ENCODE results near the gene SLC6A7.
"Not testable (repeated sequence)": the region's sequence is repeated elsewhere in the genome, so short reads cannot be mapped to it uniquely, and the experiment has no call there.

The SLC6A7 gene

DNA sequence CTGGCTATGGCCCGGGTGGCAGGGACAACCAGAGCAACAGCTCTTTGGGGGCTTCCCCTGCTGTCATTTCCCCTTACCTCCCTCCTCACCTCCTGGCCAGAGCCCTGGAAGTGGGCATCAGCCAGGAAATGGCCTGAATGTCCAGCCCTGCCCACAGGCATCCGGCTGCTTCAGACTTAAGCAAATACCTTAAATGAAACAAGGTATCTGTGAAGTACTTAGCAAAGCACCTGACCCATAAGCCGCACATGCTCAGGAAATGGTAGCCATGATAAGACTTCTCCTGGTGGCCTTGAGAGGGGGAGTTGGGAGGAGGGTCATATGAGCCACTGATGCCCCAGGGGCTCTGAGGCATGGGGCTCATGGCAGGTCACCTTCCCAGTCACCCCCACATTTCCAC lies 55.9 kb downstream of the SLC6A7 start:
- POLR2A ChIA-PET: no interaction called here
- CTCF ChIA-PET: interaction anchor here (1.3 kb wide), 1 partner anchor 70 kb away, joined by 4 read pairs; no protein-coding TSS in a partner anchor
- DNase-seq (ENCODE audit: extremely low spot score): no peak
- TF ChIP-seq, protein P1, sequence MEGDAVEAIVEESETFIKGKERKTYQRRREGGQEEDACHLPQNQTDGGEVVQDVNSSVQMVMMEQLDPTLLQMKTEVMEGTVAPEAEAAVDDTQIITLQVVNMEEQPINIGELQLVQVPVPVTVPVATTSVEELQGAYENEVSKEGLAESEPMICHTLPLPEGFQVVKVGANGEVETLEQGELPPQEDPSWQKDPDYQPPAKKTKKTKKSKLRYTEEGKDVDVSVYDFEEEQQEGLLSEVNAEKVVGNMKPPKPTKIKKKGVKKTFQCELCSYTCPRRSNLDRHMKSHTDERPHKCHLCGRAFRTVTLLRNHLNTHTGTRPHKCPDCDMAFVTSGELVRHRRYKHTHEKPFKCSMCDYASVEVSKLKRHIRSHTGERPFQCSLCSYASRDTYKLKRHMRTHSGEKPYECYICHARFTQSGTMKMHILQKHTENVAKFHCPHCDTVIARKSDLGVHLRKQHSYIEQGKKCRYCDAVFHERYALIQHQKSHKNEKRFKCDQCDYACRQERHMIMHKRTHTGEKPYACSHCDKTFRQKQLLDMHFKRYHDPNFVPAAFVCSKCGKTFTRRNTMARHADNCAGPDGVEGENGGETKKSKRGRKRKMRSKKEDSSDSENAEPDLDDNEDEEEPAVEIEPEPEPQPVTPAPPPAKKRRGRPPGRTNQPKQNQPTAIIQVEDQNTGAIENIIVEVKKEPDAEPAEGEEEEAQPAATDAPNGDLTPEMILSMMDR (IDR thresholded peaks at IDR 0.05; ENCODE audit: control extremely low read depth, extremely low read depth, low read depth, missing control alignments): no peak

DNA sequence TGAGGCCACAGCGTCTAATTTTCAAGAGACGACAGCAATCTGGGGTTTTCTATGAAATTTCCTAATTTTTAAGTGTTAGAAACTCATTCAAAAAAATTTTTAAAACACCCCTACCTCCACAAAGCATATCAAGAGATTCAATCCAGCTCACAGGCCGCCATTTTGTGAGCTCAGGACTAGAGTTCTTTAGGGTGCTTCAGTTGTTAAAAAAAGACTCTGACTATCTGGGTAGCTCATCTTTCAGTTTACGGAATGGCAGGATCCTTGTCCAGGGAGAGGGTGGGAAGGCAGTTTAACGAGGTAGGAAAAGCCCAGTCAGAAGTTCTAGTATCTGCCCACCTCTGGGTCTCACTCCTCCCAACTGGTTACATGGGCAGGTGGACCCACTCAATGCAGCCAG lies 56.6 kb downstream of the SLC6A7 start:
- ChIA-PET CTCF (interaction anchor here (1.3 kb wide), 1 partner anchor 71 kb away, joined by 4 read pairs; no protein-coding TSS in a partner anchor), POLR2A (no interaction called here)
- TF ChIP-seq, protein P1 (IDR thresholded peaks at IDR 0.05; ENCODE audit: control extremely low read depth, extremely low read depth, low read depth, missing control alignments): no peak
- no peak for DNase-seq (ENCODE audit: extremely low spot score)

DNA sequence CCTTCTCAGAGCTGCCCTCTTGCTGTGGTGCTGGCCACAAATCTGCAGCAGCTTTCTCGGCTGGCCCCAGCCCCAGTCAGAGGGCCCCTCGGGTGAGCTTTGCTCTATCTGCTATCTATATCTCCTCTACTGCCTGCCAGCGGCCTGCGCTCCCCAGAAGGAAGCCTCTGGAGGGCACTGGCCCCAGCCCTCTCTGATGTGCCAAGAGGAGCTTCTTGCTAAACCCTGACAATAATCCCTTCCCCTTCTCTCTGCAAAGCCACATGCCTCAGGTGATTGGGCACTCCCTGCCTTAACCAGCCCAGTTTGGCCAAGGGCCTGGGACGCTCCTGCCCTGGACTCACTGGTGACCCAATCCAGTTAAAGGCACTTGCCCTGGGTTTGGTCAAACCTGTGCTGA lies 57.0 kb downstream of the SLC6A7 start:
- CTCF ChIA-PET: interaction anchor here (1.3 kb wide), 1 partner anchor 71 kb away, joined by 4 read pairs; no protein-coding TSS in a partner anchor
- TF ChIP-seq, protein P1 (IDR thresholded peaks at IDR 0.05; ENCODE audit: control extremely low read depth, extremely low read depth, low read depth, missing control alignments): no peak
- no peak for DNase-seq (ENCODE audit: extremely low spot score)
- POLR2A ChIA-PET: no interaction called here

DNA sequence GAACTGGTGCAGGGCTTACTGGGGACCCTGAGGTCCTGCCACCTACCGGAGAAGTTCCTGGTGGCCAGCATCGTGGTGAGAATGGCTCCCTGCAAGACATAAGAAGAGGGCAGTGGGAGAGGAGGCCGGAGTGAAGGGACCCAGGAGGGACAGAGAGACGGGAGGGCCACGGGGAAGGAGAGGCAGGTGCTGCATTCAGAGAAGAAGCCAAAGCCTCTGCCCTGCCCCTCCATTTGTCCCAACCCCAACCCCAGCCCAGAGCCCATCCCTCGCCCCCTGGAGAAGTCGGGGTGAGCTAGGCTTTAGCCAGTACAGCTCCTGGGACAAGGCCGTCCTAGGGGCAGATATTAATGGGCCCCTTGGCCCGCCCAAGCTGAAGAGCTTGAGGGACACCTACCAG lies 57.9 kb downstream of the SLC6A7 start:
- no peak for DNase-seq (ENCODE audit: extremely low spot score)
- CTCF ChIA-PET: no interaction called here
- POLR2A ChIA-PET: no interaction called here
- TF ChIP-seq, protein P1 (IDR thresholded peaks at IDR 0.05; ENCODE audit: control extremely low read depth, extremely low read depth, low read depth, missing control alignments): no peak

DNA sequence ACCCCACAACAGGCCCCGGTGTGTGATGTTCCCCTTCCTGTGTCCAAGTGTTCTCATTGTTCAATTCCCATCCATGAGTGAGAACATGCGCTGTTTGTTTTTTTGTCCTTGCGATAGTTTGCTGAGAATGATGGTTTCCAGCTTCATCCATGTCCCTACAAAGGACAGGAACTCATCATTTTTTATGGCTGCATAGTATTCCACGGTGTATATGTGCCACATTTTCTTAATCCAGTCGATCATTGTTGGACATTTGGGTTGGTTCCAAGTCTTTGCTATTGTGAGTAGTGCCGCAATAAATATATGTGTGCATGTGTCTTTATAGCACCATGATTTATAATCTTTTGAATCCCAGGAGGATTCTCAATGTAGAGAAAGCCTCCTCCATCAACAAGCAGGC lies 58.6 kb downstream of the SLC6A7 start:
- DNase-seq (ENCODE audit: extremely low spot score); POLR2A ChIA-PET; CTCF ChIA-PET: not testable (repeated sequence)

DNA sequence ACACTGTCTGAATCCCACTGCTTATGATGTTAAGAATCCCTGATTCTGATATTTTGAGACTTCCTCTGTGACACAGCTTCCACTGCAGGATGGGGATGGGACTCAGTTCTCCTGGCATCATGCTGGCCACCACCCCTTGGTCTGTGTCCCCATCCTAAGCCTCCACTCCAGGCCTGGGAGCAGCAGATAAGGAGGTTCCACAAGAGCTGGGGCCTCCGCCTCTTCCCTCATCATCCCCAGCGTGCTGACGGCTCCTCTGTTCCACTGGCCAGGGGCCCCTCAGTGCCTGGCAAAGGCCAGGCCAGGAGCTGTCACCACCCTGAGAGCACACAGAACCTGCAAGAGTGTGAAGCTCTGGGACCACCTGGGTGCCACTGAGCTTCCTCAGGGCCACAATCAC lies 59.1 kb downstream of the SLC6A7 start:
- TF ChIP-seq, protein P1 (IDR thresholded peaks at IDR 0.05; ENCODE audit: control extremely low read depth, extremely low read depth, low read depth, missing control alignments): no peak
- no peak for DNase-seq (ENCODE audit: extremely low spot score)
- ChIA-PET CTCF (no interaction called here), POLR2A (no interaction called here)

DNA sequence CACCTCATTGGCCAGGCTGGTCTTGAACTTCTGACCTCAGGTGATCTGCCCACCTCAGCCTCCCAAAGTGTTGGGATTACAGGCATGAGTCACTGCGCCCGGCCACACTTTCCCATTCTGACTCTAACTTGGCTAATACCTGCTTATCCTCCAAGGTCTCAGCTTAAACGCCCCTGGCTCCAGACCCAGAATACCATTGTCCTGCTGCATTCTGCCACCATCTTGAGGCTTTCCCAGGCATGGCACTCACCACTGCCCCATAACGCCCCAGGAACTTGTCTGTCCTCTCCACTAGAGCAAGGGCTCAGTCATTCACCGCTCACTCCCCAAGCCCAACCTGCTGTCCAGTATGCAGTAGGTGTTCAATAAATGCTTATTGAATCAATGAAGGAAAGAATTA lies 59.9 kb downstream of the SLC6A7 start:
- ChIA-PET POLR2A (no interaction called here), CTCF (no interaction called here)
- TF ChIP-seq, protein P1 (IDR thresholded peaks at IDR 0.05; ENCODE audit: control extremely low read depth, extremely low read depth, low read depth, missing control alignments): no peak
- no peak for DNase-seq (ENCODE audit: extremely low spot score)

Measured in GM10248 (cell line).